Measurements from ENCODE around the gene CCDC57. TPM values are rescaled to one million over a fixed set of nuclear protein-coding genes. Genes with fewer than 3 reads are reported as not detected.

CCDC57 gene
- total RNA-seq, 1 donor = 21.0 TPM

DNA sequence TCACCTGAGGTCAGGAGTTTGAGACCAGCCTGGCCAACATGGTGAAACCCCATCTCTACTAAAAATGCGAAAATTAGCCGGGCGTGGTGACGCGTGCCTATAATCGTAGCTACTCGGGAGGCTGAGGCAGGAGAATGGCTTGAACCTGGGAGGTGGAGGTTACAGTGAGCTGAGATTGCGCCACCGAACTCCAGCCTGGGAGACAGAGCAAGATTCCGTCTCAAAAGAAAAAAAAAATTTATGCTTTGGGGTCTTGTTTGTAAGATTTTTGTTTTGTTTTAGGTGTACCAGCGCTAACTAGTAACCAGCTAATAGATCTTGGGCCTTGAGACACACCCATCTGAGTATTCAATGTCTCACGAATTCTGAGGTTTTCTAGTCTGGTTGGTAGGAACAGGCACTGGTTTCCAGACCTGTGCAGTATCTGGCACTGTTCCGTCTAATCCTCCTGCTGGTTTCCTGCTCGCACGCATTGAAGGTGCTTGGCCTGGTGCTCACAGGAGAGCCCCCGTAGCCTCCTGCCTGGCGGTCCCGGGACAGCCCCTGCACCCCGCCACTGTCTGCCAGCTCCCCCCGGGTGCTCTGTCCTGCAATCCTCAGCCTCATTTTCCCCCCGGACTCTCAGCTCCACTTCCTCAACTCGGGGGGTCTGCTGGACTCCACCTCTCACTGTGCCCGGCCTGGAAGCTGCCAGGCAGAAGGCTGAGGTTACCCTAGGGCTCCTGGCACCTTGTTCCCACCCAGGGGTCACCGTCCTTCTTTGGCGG lies 136.4 kb downstream of the CCDC57 start:
- no peak for TF ChIP-seq CTCF (IDR thresholded peaks at IDR 0.05; ENCODE audit: extremely low read depth, low read depth, low read length)
- DNase-seq (ENCODE audit: insufficient read length, low spot score, missing footprints) = no peak
- H3K4me1 ChIP-seq (ENCODE audit: insufficient read depth, low read length) = no peaks in the 10 kb centered on the region

GRCh38 chr17:82073446-82073845 lies 139.2 kb downstream of the CCDC57 start:
- Histone ChIP-seq H3K4me3 (ENCODE audit: insufficient read depth, low read length) (no peak overlapping the region), H3K4me1 (ENCODE audit: insufficient read depth, low read length) (no peaks in the 10 kb centered on the region), H3K9me3 (ENCODE audit: low read depth, low read length) (no peaks in the 10 kb centered on the region), H3K36me3 (ENCODE audit: insufficient read depth, low read length) (peaks cover 2% of the 10 kb centered on the region), H3K27ac (ENCODE audit: low read depth, low read length) (no peak overlapping the region), H2AFZ (ENCODE audit: low read length) (no peak overlapping the region), H3K79me2 (ENCODE audit: insufficient read depth, low read length) (no peaks in the 10 kb centered on the region), H4K20me1 (ENCODE audit: insufficient read depth, low read length) (no peaks in the 10 kb centered on the region), H3K4me2 (ENCODE audit: insufficient read depth, low read length) (no peak overlapping the region), H3K27me3 (ENCODE audit: insufficient read depth, low read length) (no peaks in the 10 kb centered on the region)
- no peak for DNase-seq (ENCODE audit: insufficient read length, low spot score, missing footprints)
- TF ChIP-seq CTCF (IDR thresholded peaks at IDR 0.05; ENCODE audit: extremely low read depth, low read depth, low read length) = no peak

More for the DNA sequence above, 136.4 kb downstream of the CCDC57 start:
- Histone ChIP-seq H4K20me1 (ENCODE audit: insufficient read depth, low read length) (no peaks in the 10 kb centered on the region), H3K27ac (ENCODE audit: low read depth, low read length) (no peak overlapping the region), H3K4me3 (ENCODE audit: insufficient read depth, low read length) (no peak overlapping the region), H3K9me3 (ENCODE audit: low read depth, low read length) (no peaks in the 10 kb centered on the region), H2AFZ (ENCODE audit: low read length) (no peak overlapping the region), H3K4me2 (ENCODE audit: insufficient read depth, low read length) (no peak overlapping the region), H3K27me3 (ENCODE audit: insufficient read depth, low read length) (no peaks in the 10 kb centered on the region), H3K79me2 (ENCODE audit: insufficient read depth, low read length) (no peaks in the 10 kb centered on the region), H3K36me3 (ENCODE audit: insufficient read depth, low read length) (peaks cover 20% of the 10 kb centered on the region)

DNA sequence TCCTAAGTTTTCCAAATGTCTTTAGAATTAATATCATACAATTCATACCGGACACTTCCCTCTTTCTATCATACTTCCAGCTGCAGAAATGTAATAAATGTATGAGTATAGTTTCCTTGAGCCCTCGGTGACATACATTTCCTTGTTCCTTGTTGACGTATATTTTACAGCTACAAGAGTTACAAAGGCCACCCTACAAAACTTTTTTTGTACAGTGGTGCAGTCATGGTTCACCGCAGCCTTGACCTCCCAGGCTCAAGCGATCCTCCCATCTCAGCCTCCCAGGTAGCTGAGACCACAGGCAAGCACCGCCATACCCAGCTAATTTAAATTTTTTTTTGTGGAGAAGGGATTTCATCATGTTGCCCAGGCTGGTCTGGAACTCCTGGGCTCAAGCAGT lies 139.8 kb downstream of the CCDC57 start:
- Histone ChIP-seq H3K4me2 (ENCODE audit: insufficient read depth, low read length) (no peak overlapping the region), H3K4me3 (ENCODE audit: insufficient read depth, low read length) (no peak overlapping the region), H4K20me1 (ENCODE audit: insufficient read depth, low read length) (no peaks in the 10 kb centered on the region), H2AFZ (ENCODE audit: low read length) (no peak overlapping the region), H3K9me3 (ENCODE audit: low read depth, low read length) (no peaks in the 10 kb centered on the region), H3K27ac (ENCODE audit: low read depth, low read length) (no peak overlapping the region), H3K4me1 (ENCODE audit: insufficient read depth, low read length) (no peaks in the 10 kb centered on the region), H3K27me3 (ENCODE audit: insufficient read depth, low read length) (no peaks in the 10 kb centered on the region), H3K79me2 (ENCODE audit: insufficient read depth, low read length) (no peaks in the 10 kb centered on the region), H3K36me3 (ENCODE audit: insufficient read depth, low read length) (no peaks in the 10 kb centered on the region)
- DNase-seq (ENCODE audit: insufficient read length, low spot score, missing footprints) = no peak
- TF ChIP-seq CTCF (IDR thresholded peaks at IDR 0.05; ENCODE audit: extremely low read depth, low read depth, low read length) = no peak

- Histone ChIP-seq H3K9me3 (ENCODE audit: low read depth, low read length) (no peaks in the 10 kb centered on the region), H3K4me2 (ENCODE audit: insufficient read depth, low read length) (no peak overlapping the region), H3K36me3 (ENCODE audit: insufficient read depth, low read length) (no peaks in the 10 kb centered on the region), H3K79me2 (ENCODE audit: insufficient read depth, low read length) (peaks cover 8% of the 10 kb centered on the region), H3K4me1 (ENCODE audit: insufficient read depth, low read length) (peaks cover 7% of the 10 kb centered on the region), H3K27me3 (ENCODE audit: insufficient read depth, low read length) (no peaks in the 10 kb centered on the region), H3K27ac (ENCODE audit: low read depth, low read length) (no peak overlapping the region), H3K4me3 (ENCODE audit: insufficient read depth, low read length) (no peak overlapping the region), H4K20me1 (ENCODE audit: insufficient read depth, low read length) (no peaks in the 10 kb centered on the region), H2AFZ (ENCODE audit: low read length) (no peak overlapping the region)
- no peak for TF ChIP-seq CTCF (IDR thresholded peaks at IDR 0.05; ENCODE audit: extremely low read depth, low read depth, low read length)
- DNase-seq (ENCODE audit: insufficient read length, low spot score, missing footprints) = no peak
These were observed 142.0 kb downstream of the CCDC57 start for GRCh38 chr17:82070611-82071010.

Measured in osteoblast (primary cell).